Endodermal cell (in vitro differentiated cells): ENCODE results near the gene CNTRL. TPM values are rescaled to one million over a fixed set of nuclear protein-coding genes. Genes with fewer than 3 reads are reported as not detected.
A peak's percentile ranks its signal among the peaks of the same experiment; 100 is the strongest.
"Not testable (repeated sequence)": the region's sequence is repeated elsewhere in the genome, so short reads cannot be mapped to it uniquely, and the experiment has no call there.

ENCODE experiments used
- DNase-seq: peaks from one replicate; pipeline ENCODE4 v3.0.0-alpha.2; 2017
- H3K27ac ChIP-seq: 2 replicates; pipeline ENCODE4 v1.5.1; 2013; ENCODE audit warnings: mild to moderate bottlenecking, low read depth, low read length, moderate library complexity
- H3K27me3 ChIP-seq: 2 replicates; pipeline ENCODE4 v1.6.1; 2013; ENCODE audit warnings: mild to moderate bottlenecking, low read length, moderate library complexity; ENCODE audit not compliant: insufficient read depth, control insufficient read depth, poor library complexity, severe bottlenecking
- H3K36me3 ChIP-seq: 2 replicates; pipeline ENCODE4 v1.7.0; 2013; ENCODE audit warnings: mild to moderate bottlenecking, low read length, moderate library complexity; ENCODE audit not compliant: control insufficient read depth, insufficient read depth
- H3K4me1 ChIP-seq: one replicate; pipeline ENCODE4 v1.7.0; 2013; ENCODE audit warnings: low read length; ENCODE audit not compliant: control insufficient read depth, insufficient read depth
- H3K4me3 ChIP-seq: 2 replicates; pipeline ENCODE4 v1.5.1; 2013; ENCODE audit warnings: mild to moderate bottlenecking, low read length, moderate library complexity
- H3K9ac ChIP-seq: 2 replicates; pipeline ENCODE4 v1.6.1; 2013; ENCODE audit warnings: mild to moderate bottlenecking, low read length, moderate library complexity; ENCODE audit not compliant: poor library complexity, severe bottlenecking; ENCODE audit errors: extremely low read depth
- H3K9me3 ChIP-seq: 2 replicates; pipeline ENCODE4 v1.6.1; 2013; ENCODE audit warnings: mild to moderate bottlenecking, low read length, moderate library complexity; ENCODE audit not compliant: control insufficient read depth
- H3K27ac Mint-ChIP-seq: 2 replicates; pipeline ENCODE4 v1.8.0; 2020; ENCODE audit warnings: mixed read lengths
- H3K27me3 Mint-ChIP-seq: 2 replicates; pipeline ENCODE4 v1.8.0; 2021; ENCODE audit warnings: mild to moderate bottlenecking, mixed read lengths; ENCODE audit not compliant: insufficient read depth
- H3K36me3 Mint-ChIP-seq: 2 replicates; pipeline ENCODE4 v1.8.0; 2020; ENCODE audit warnings: low read depth, mixed read lengths
- H3K4me1 Mint-ChIP-seq: 2 replicates; pipeline ENCODE4 v1.8.0; 2020; ENCODE audit warnings: mixed read lengths
- H3K4me3 Mint-ChIP-seq: 2 replicates; pipeline ENCODE4 v1.8.0; 2020; ENCODE audit warnings: mild to moderate bottlenecking, moderate library complexity, mixed read lengths
- H3K9me3 Mint-ChIP-seq: 2 replicates; pipeline ENCODE4 v1.8.0; 2020; ENCODE audit warnings: mild to moderate bottlenecking, mixed read lengths
- CTCF ChIP-seq: fragments of 200-600 bp; sonication (generic); conservative IDR thresholded peaks from 2 replicates; pipeline ENCODE4 v1.5.0; 2021; ENCODE audit warnings: antibody characterized with exemption, mild to moderate bottlenecking
- WGBS, 2 experiments: methylation state at CpG; one replicate each; pipeline versions ENCODE4 v1.1.5 to v1.1.7; 2013; ENCODE audit warnings: missing lambda C conversion rate in 2 of 2, mixed read lengths in 1 of 2; ENCODE audit not compliant: insufficient coverage in 1 of 2, insufficient read length in 1 of 2; 5-methylcytosine and 5-hydroxymethylcytosine counted together
- long read RNA-seq, 4 experiments: library from polyadenylated mRNA in 2 of 4; library from RNA in 1 of 4; library from capped mRNA in 1 of 4; stranded (forward) in 3 of 4; unstranded in 1 of 4; transcript quantifications; one replicate each; pipeline ENCODE4 v2.0.0, GENCODE V29; 2020 to 2021; ENCODE audit warnings: inconsistent platforms in 1 of 4
- polyA plus RNA-seq, 2 experiments: library from polyadenylated mRNA; stranded (reverse); fragments of 50-300 nt; gene quantifications; one replicate each; pipeline ENCODE4 v1.2.3, GENCODE V29; 2013
- total RNA-seq, 2 donors: library from RNA; stranded (reverse); fragmentation: NEBNext Ultra II Directional in 1 of 2; extraction: Animal tissue kit (Norgen Biotek cat#: 25700) in 1 of 2; gene quantifications; 2 replicates in 1 of 2; 3 replicates in 1 of 2; pipeline ENCODE4 v1.2.1, GENCODE V29; 2021

CNTRL gene
- total RNA-seq, result 10 to 100 TPM; 18.0 to 21.0 TPM
- 23.7 TPM for polyA plus RNA-seq (2013, experiment 1 of 2)
- 25.5 TPM for polyA plus RNA-seq (2013, experiment 2 of 2)
- long read RNA-seq, experiment 1, partial matches to known transcripts, result 2 of 4 reads
- long read RNA-seq, experiment 1, other reads (novel, unspliced or antisense), result 2 of 4 reads
- long read RNA-seq, experiment 2, full-length matches to known transcripts, result 2 of 15 reads
- long read RNA-seq, experiment 2, partial matches to known transcripts, result 4 of 15 reads
- long read RNA-seq, experiment 2, other reads (novel, unspliced or antisense), result 9 of 15 reads
- long read RNA-seq, experiment 3, transcript CNTRL-204 (18 exons, 3,372 nt), result major isoform, 10 of 70 reads
- long read RNA-seq, experiment 3, partial matches to known transcripts, result 32 of 70 reads
- long read RNA-seq, experiment 3, other reads (novel, unspliced or antisense), result 28 of 70 reads
- long read RNA-seq, experiment 4, partial matches to known transcripts, result 11 of 14 reads
- long read RNA-seq, experiment 4, other reads (novel, unspliced or antisense), result 3 of 14 reads

- Histone ChIP-seq H3K27ac (peak within 1 kb of the TSS; percentile 94), H3K36me3 (no peaks in the 10 kb centered on the region), H3K4me1 (no peaks in the 10 kb centered on the region), H3K9ac (peak within 1 kb of the TSS; percentile 66), H3K4me3 (peak within 1 kb of the TSS; percentile 89), H3K9me3 (no peaks in the 10 kb centered on the region), H3K27me3 (peaks cover 14% of the 10 kb centered on the region)
- Mint-ChIP-seq H3K36me3 (no peaks in the 10 kb centered on the region), H3K27me3 (peaks cover 73% of the 10 kb centered on the region), H3K9me3 (no peaks in the 10 kb centered on the region), H3K4me1 (peaks cover 11% of the 10 kb centered on the region), H3K27ac (peak within 1 kb of the TSS; percentile 96), H3K4me3 (peak within 1 kb of the TSS; percentile 83)
- peak; percentile 95 for DNase-seq
- 1% methylated on average over 26 to 85 of the region's 85 CpGs for WGBS, 2 experiments
- no peak for TF ChIP-seq CTCF
Observed at GRCh38 chr9:121074370-121075250, at the start of gene CNTRL. TSS of gene CNTRL (plus strand) at chr9:121074955. CDS start at chr9:121088327, 13,372 bp downstream.

GRCh38 chr9:121026260-121026691, 48.5 kb upstream of the CNTRL start:
- WGBS, 2 experiments, result 75 to 79% methylated on average over 1 to 2 of the region's 3 CpGs
- H3K36me3 ChIP-seq, result peaks cover 51% of the 10 kb centered on the region
- no peak overlapping the region for H3K4me3 ChIP-seq
- Mint-ChIP-seq H3K27ac (no peak overlapping the region), H3K36me3 (peaks cover 63% of the 10 kb centered on the region), H3K27me3 (no peaks in the 10 kb centered on the region), H3K4me1 (no peaks in the 10 kb centered on the region), H3K9me3 (peaks cover 9% of the 10 kb centered on the region), H3K4me3 (no peak overlapping the region)
- no peaks in the 10 kb centered on the region for H3K27me3 ChIP-seq
- peaks cover 3% of the 10 kb centered on the region for H3K9me3 ChIP-seq
- no peak overlapping the region for H3K9ac ChIP-seq
- H3K4me1 ChIP-seq, result no peaks in the 10 kb centered on the region
- no peak overlapping the region for H3K27ac ChIP-seq
- TF ChIP-seq CTCF, result no peak
- no peak for DNase-seq

- H3K4me3 Mint-ChIP-seq, result no peak overlapping the region
- H3K27ac Mint-ChIP-seq, result no peak overlapping the region
- peaks cover 61% of the 10 kb centered on the region for H3K36me3 Mint-ChIP-seq
- H3K9me3 ChIP-seq, result peaks cover 3% of the 10 kb centered on the region
- H3K27me3 Mint-ChIP-seq, result no peaks in the 10 kb centered on the region
- DNase-seq, result no peak
- no peaks in the 10 kb centered on the region for H3K4me1 ChIP-seq
- no peak overlapping the region for H3K27ac ChIP-seq
- no peak for TF ChIP-seq CTCF
- peaks cover 9% of the 10 kb centered on the region for H3K9me3 Mint-ChIP-seq
- no peaks in the 10 kb centered on the region for H3K4me1 Mint-ChIP-seq
- peaks cover 49% of the 10 kb centered on the region for H3K36me3 ChIP-seq
- H3K4me3 ChIP-seq, result no peak overlapping the region
- H3K27me3 ChIP-seq, result no peaks in the 10 kb centered on the region
- H3K9ac ChIP-seq, result no peak overlapping the region
Observed at GRCh38 chr9:121026768-121027167, 48.0 kb upstream of the CNTRL start.

GRCh38 chr9:121028285-121028684, 46.5 kb upstream of the CNTRL start:
- H3K36me3 ChIP-seq, result peaks cover 48% of the 10 kb centered on the region
- H3K4me1 ChIP-seq, H3K9ac ChIP-seq, DNase-seq, H3K27ac ChIP-seq, H3K4me3 Mint-ChIP-seq, H3K9me3 Mint-ChIP-seq, H3K27ac Mint-ChIP-seq, H3K27me3 ChIP-seq, H3K9me3 ChIP-seq, H3K4me3 ChIP-seq, H3K27me3 Mint-ChIP-seq, H3K4me1 Mint-ChIP-seq: not testable (repeated sequence)
- H3K36me3 Mint-ChIP-seq, result peaks cover 63% of the 10 kb centered on the region
- 78 to 94% methylated on average over 2 to 4 of the region's 4 CpGs for WGBS, 2 experiments
